Ishikawa (cell line): ENCODE measurements around the gene ACADS.

ENCODE experiments used
- CEBPB ChIP-seq: IDR thresholded peaks from 2 replicates; pipeline ENCODE4 v1.6.1; 2012
- CREB1 ChIP-seq: IDR thresholded peaks from 2 replicates; pipeline ENCODE4 v1.6.1; 2012; ENCODE audit warnings: low read depth
- EGR1 ChIP-seq: IDR thresholded peaks from 2 replicates; pipeline ENCODE4 v1.6.1; 2012
- EP300 ChIP-seq: IDR thresholded peaks from 2 replicates; pipeline ENCODE4 v1.6.1; 2012; ENCODE audit warnings: borderline replicate concordance
- FOXM1 ChIP-seq: IDR thresholded peaks from 2 replicates; pipeline ENCODE4 v1.6.1; 2012; ENCODE audit warnings: low read depth, borderline replicate concordance
- MAX ChIP-seq: IDR thresholded peaks from 2 replicates; pipeline ENCODE4 v1.6.1; 2012
- NFIC ChIP-seq: IDR thresholded peaks from 2 replicates; pipeline ENCODE4 v1.6.1; 2012
- RAD21 ChIP-seq: IDR thresholded peaks from 2 replicates; pipeline ENCODE4 v1.6.1; 2012; ENCODE audit warnings: low read depth
- REST ChIP-seq: IDR thresholded peaks from 2 replicates; pipeline ENCODE4 v1.6.1; 2012; ENCODE audit warnings: low read depth, mild to moderate bottlenecking
- TAF1 ChIP-seq: IDR thresholded peaks from 2 replicates; pipeline ENCODE4 v1.6.1; 2012; ENCODE audit warnings: low read depth, mild to moderate bottlenecking
- TCF12 ChIP-seq: IDR thresholded peaks from 2 replicates; pipeline ENCODE4 v1.6.1; 2012; ENCODE audit warnings: low read depth
- TEAD4 ChIP-seq: IDR thresholded peaks from 2 replicates; pipeline ENCODE4 v1.6.1; 2012
- USF1 ChIP-seq: IDR thresholded peaks from 2 replicates; pipeline ENCODE4 v1.6.1; 2012
- YY1 ChIP-seq: IDR thresholded peaks from 2 replicates; pipeline ENCODE4 v1.6.1; 2012; ENCODE audit warnings: low read depth
- ZBTB7A ChIP-seq: IDR thresholded peaks from 2 replicates; pipeline ENCODE4 v1.6.1; 2012; ENCODE audit warnings: low read depth

The ACADS gene

GRCh38 chr12:120686151-120686689 is 39.4 kb upstream of the ACADS start:
- TF ChIP-seq CEBPB (no peak), REST (no peak), TAF1 (no peak; the same call in 1 of the 2 replicates), USF1 (no peak), EP300 (peak; percentile 32; the same call in 1 of the 2 replicates), TCF12 (no peak), RAD21 (no peak), ZBTB7A (no peak), TEAD4 (0 out of 2 replicates have a peak, but pooled peaks have one; percentile 5), CREB1 (peak; percentile 71), FOXM1 (no peak; the same call in 1 of the 2 replicates), NFIC (no peak), YY1 (no peak), EGR1 (no peak), MAX (peak; percentile 25)

- TF ChIP-seq USF1 (peak; percentile 39; the same call in 1 of the 2 replicates), NFIC (0 out of 2 replicates have a peak, but pooled peaks have one; percentile 18), FOXM1 (peak; percentile 63), REST (no peak), ZBTB7A (no peak; the same call in 1 of the 2 replicates), EP300 (no peak), TAF1 (peak; percentile 85), CEBPB (no peak), RAD21 (peak; percentile 32; the same call in 1 of the 2 replicates), MAX (peak; percentile 73), EGR1 (no peak), TEAD4 (peak; percentile 51), YY1 (peak; percentile 80), CREB1 (no peak), TCF12 (peak; percentile 62)
Measured at GRCh38 chr12:120686690-120687577, 38.7 kb upstream of the ACADS start, which contains the start of gene MLEC. MLEC (plus strand) TSS chr12:120687149; CDS start chr12:120687297, 148 bp downstream.

GRCh38 chr12:120687578-120688289 is 37.9 kb upstream of the ACADS start:
- TF ChIP-seq MAX (0 out of 2 replicates have a peak, but pooled peaks have one; percentile 37), TCF12 (no peak)

- TF ChIP-seq CEBPB (no peak), ZBTB7A (no peak), TAF1 (no peak), YY1 (no peak), MAX (no peak), USF1 (no peak), TEAD4 (no peak), CREB1 (no peak), EGR1 (no peak), FOXM1 (no peak), REST (no peak), EP300 (no peak), TCF12 (no peak), NFIC (no peak), RAD21 (no peak)
Measured at GRCh38 chr12:120688527-120689071, 37.0 kb upstream of the ACADS start.
